Fibroblast of the conjunctiva (primary cell): ENCODE results near the gene LAMP2.

Experiments used
- DNase-seq: peaks from one replicate; pipeline ENCODE4 v3.0.0-alpha.2; 2010; ENCODE audit warnings: low read depth

Gene LAMP2

GRCh38 chrX:120456973-120457372, 12.1 kb downstream of the LAMP2 start:
- no peak for DNase-seq

GRCh38 chrX:120453985-120454384, 15.1 kb downstream of the LAMP2 start:
- DNase-seq = no peak

- DNase-seq = no peak
These were observed 17.0 kb downstream of the LAMP2 start for GRCh38 chrX:120452131-120452530.

- DNase-seq = no peak
These were observed 18.9 kb downstream of the LAMP2 start for GRCh38 chrX:120450163-120450562.

- peak; percentile 57 for DNase-seq
These were observed 22.6 kb downstream of the LAMP2 start for GRCh38 chrX:120446498-120446897.

GRCh38 chrX:120439921-120440320, 29.2 kb downstream of the LAMP2 start:
- no peak for DNase-seq

GRCh38 chrX:120429776-120430540, 39.1 kb downstream of the LAMP2 start:
- DNase-seq = no peak

GRCh38 chrX:120428309-120428708, 40.8 kb downstream of the LAMP2 start:
- no peak for DNase-seq

- no peak for DNase-seq
These were observed 42.5 kb downstream of the LAMP2 start for GRCh38 chrX:120426599-120426998.

GRCh38 chrX:120419463-120419862, 49.6 kb downstream of the LAMP2 start:
- no peak for DNase-seq

GRCh38 chrX:120408168-120408567, 60.9 kb downstream of the LAMP2 start:
- no peak for DNase-seq

- no peak for DNase-seq
These were observed 62.5 kb downstream of the LAMP2 start for GRCh38 chrX:120406638-120407037.

GRCh38 chrX:120402369-120402768, 66.7 kb downstream of the LAMP2 start:
- DNase-seq = no peak

- DNase-seq = no peak
These were observed 67.8 kb downstream of the LAMP2 start for GRCh38 chrX:120401301-120401700.

- DNase-seq = no peak
These were observed 88.4 kb downstream of the LAMP2 start for GRCh38 chrX:120380699-120381098.

- no peak for DNase-seq
These were observed 89.0 kb downstream of the LAMP2 start for GRCh38 chrX:120379937-120380681.

GRCh38 chrX:120378570-120378969, 90.5 kb downstream of the LAMP2 start:
- DNase-seq = no peak
